K562 (cell line): ENCODE data around the gene USP8.

Source experiments
- CTCF ChIP-seq, 3 experiments: IDR thresholded peaks in 2 of 3; conservative IDR thresholded peaks in 1 of 3; 2 replicates each; pipeline ENCODE4 v1.5.1; 2011 to 2012; ENCODE audit warnings: low read length in 3 of 3, mild to moderate bottlenecking in 3 of 3, control low read depth in 2 of 3, improper control_type of control experiment in 1 of 3, inconsistent platforms in 1 of 3, low read depth in 1 of 3, mixed read lengths in 1 of 3, moderate library complexity in 1 of 3; ENCODE audit not compliant: insufficient read depth in 2 of 3
- E2F1 ChIP-seq: sonication (generic); formaldehyde crosslinking; IDR thresholded peaks from 2 replicates; pipeline ENCODE4 v1.8.1; 2023; ENCODE audit warnings: mild to moderate bottlenecking, missing genetic modification reagents, moderate library complexity
- KAT2B ChIP-seq: IDR thresholded peaks from one replicate; pipeline ENCODE4 v1.6.1; 2012; ENCODE audit warnings: low read depth, mild to moderate bottlenecking, control low read depth, inconsistent platforms, low read length, moderate library complexity
- SMARCB1 ChIP-seq: IDR thresholded peaks from 2 replicates; pipeline ENCODE4 v1.6.1; 2011; ENCODE audit warnings: improper control_type of control experiment, low read depth; ENCODE audit not compliant: insufficient read length
- ZNF740 ChIP-seq, 3 experiments: fragments of 200-800 bp in 1 of 3; sonication (Bioruptor generic) in 1 of 3; sonication (generic) in 1 of 3; formaldehyde crosslinking in 1 of 3; IDR thresholded peaks; 2 replicates each; pipeline versions ENCODE4 v1.6.1 to v1.8.0; 2016 to 2022; ENCODE audit warnings: mild to moderate bottlenecking in 2 of 3, missing compliant biosample characterization in 2 of 3, missing genetic modification characterization in 2 of 3, missing genetic modification reagents in 1 of 3

GRCh38 chr15:50476143-50476542 is 51.9 kb downstream of the USP8 start:
- TF ChIP-seq ZNF740 (CRISPR knock-in tag; IDR thresholded peaks at IDR 0.05) (no peak), ZNF740 (tag; IDR thresholded peaks at IDR 0.05) (no peak), CTCF (IDR thresholded peaks at IDR 0.05 in 2 of 3, conservative IDR thresholded peaks at IDR 0.05 in 1 of 3; ENCODE audit: insufficient read depth in 2 of 3, low read depth in 1 of 3, low read length in 3 of 3) (no peak), KAT2B (no peak), E2F1 (CRISPR knock-in tag) (no peak), SMARCB1 (no peak)
